ENCODE data around the gene PSMG3.

- TF ChIP-seq EZH2 (IDR thresholded peaks at IDR 0.05) (no peak), POLR2AphosphoS5 (IDR thresholded peaks at IDR 0.05; ENCODE audit: borderline replicate concordance, low read depth, low read length) (no peak)
Measured at GRCh38 chr7:1586827-1587705, 17.2 kb upstream of the PSMG3 start.

Measured in SK-N-MC (cell line).